GM19397 (cell line): ENCODE results near the gene TULP1.

ENCODE experiments used
- ATAC-seq: cut with Tn5 transposase; IDR thresholded peaks from one replicate; pipeline ENCODE4 v1.9.1; 2021; ENCODE audit warnings: mild to moderate bottlenecking, moderate library complexity; ENCODE audit not compliant: unreplicated experiment

TULP1 gene

DNA sequence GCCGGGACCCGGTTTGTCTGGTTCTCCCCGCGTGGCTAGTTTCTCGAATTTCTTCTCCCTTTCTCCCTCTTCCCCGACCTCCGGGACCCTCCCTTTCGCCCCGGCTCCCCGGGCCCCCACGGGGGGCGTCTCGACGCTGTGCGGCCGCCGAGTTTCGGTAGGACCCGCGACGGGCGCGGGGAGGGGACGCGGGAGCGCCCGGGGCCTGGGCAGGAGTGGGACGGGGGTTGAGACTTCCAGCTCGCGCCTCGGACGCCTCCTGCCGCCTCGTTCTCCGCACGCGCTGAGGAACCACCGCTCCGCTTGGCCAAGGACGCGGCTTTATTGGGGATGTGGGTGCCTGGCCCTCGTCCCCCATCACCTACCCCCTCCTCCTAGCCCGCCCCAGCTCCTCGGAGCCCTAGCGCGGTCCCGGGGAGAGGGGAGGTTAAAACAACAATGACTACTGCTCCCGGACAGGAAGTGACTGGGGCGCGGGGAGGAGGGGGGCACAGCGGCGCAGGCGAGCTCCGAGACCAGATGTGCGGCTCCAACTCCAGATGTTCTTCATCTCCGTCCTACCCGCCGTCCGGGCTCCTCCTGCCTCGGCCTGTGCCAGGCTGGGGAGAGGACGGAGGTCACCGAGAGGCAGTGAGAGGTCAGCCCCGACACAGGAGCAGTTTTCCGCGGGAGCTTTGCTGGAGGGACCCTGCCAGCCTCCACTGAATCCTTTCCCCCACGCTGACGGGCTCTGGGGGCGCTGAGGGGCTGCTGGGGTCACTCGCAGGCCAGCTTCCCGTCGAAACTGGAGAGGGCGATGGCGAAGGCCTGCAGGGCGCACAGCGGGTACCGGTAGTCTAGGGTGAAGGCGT, 14.9 kb downstream of the TULP1 start:
- ATAC-seq: no peak

DNA sequence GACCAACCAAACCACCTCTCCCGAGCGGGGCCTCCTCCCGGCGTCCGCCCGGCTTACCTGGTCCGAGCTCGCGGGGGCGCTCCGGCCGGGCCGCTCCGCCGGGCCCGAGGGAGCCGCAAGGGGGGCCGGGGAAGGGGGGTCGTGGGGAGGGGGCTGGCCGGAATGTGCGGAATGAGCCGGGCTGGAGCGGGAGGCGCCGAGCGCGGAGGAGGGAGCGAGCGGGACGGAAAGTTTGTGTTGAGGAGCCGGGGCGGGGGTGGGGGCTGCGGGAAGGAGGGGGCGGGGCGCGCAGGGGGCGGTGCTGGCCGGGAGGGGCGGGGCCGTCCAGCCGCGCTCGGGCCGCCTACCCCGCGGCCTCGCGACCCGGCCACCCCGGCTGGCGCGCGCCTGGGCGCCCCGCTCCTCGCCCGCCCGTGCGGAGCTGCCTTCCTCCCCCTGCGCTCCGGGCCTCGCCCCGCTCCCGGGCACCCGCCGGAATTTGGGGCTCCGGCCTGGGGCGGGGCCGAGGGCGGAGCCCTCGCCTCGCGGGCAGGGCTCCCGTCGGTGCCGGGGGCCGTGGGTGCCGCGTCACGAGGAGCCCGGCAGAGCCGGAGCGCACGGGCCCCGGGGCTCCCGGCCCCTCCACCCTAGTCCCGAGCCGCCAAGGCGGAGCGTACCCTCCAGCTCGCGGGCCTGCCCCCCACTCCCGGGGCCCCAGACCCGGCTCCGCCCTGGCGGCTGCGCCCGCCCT, 15.7 kb downstream of the TULP1 start, which contains the start of gene TEAD3:
Gene TEAD3, minus strand, starts transcription at position 239 of the 730 bp plus-strand sequence.
- no peak for ATAC-seq

DNA sequence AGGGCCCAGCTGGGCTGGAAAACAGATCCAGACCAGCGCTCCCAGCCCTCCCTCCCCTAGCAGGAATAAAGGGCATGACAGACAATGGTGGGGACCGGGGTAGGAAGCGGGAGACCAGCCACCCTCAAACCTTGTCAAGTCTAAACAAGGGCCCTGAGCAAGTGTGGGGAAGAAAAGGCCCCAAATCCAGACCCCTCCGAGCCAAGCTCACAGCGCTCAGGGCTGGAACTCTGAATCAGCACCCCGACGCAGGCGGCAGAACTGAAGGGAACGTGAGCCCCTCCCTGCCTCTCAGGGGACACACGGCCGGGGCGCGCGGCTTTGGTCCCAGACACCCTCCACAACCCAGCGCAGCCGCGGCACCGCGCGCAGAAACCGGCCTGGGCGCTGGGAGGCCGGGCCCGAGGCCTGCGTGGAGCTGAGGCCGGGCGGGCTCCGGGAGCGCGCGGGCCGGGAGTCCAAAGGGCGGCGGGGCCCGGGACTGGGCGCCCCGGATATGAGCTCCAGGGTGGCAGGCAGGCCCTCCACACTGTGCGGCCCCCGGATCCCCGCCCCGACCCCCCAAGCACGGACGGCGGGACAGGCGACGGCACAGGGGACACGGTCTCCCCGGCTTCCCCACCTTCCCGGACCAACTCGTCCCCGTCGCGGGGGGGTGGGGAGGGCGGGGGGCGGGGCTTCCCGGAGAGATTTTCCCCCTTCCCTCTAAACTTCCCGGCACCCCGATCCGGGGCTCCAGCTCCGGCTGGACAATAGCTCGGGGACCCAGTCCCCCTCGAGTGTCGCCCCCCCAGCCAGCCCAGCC, 16.5 kb downstream of the TULP1 start:
- no peak for ATAC-seq

DNA sequence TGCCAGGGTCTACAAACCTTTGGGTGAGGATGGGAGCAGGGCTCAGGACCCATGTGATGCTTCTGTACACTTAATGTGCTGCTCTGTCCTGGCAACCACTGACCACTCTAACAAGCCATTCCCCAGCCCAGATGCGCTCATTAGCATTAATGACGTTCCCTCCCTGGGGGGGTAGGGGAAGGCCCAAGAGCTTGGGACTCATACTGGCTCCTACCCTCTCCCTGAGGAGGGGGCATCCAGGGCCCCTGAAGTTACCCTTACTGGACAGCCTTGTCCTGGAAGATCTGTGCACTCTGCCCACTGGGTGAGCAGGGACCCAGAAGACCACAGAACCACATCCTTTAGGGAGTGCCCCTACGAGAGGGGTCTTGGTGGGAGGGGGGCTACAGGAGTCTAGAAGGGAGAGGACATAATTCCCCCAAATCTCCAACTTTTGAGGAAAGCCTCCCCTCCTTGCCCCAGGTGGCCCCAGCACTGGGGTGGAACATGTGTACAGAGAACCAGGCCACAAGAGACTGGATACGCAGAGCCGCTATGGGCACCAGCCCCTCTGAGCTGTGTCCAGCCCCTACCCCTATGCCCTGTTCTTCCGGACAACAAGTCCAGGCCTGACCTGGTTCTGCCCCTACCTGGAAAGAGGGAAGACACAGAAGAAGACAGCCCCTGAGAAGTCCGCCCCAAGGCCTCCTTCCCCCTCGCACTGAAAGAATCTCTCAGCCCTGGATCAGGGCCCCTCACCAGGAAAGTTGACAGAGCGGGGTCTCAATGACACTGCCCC, 17.2 kb downstream of the TULP1 start:
- ATAC-seq: no peak

DNA sequence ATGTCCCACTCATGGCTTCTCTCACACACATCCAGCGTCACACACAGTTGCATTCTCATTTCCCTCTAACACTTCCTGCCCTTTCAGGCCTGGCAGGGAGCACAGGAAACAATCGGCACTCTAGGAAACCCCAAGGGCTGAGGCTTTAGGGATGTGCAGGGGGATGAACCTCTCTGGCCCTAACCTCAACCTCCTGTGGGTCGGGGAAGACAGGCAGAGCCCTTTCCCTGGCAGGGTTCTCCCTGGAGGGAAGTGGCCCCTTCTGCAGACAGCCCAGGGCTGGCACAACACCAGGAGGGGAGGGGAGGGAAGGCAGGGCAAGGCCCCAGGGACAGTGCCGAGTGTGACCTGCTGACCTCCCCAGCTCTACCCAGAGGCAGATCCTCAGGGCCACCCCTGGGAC, 18.5 kb downstream of the TULP1 start:
- ATAC-seq: no peak

DNA sequence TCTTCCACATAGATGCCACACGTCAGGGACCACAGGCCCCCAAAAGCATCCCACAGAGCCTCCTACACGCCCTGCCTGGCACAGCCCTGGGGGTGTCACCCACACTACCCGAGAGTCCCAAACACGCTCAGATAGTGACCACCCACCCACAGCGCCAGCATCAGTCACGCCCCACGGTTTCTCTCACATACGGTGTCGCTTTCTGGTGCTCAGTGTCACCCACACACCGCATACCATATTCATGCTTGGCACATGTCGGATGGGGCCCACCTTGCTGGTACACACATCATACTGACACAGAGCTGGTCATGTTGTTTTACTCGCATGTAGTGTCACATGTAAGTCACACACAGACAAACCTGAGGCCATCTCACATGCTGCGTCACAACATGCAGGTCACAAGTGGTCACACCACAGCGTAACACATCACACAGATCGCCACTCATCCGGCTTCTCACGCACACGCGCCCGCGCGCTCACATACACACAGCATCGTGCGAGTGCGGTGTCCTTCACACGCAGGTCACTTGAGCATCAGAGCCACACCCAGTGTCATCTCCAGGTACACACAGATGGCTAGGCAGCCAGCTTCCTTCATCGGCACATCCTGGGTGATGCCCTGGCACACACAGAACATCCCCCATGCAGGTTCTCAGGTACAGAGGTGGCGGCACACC, 19.3 kb downstream of the TULP1 start:
- no peak for ATAC-seq

DNA sequence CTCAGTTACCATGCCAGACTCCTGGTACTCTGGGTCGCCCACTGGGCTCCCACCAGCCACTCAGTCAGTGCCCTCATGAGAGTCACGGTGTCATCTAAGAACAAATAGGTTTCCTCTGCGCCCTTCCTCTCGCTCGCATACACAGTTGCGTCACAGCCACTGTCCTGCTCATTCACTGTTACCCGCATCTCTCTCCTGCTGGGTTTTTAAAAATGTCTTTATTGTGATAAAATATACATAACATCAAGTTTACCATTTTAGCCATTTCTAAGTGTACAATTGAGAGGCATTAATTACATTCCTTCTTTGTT, 19.8 kb downstream of the TULP1 start:
- no peak for ATAC-seq

DNA sequence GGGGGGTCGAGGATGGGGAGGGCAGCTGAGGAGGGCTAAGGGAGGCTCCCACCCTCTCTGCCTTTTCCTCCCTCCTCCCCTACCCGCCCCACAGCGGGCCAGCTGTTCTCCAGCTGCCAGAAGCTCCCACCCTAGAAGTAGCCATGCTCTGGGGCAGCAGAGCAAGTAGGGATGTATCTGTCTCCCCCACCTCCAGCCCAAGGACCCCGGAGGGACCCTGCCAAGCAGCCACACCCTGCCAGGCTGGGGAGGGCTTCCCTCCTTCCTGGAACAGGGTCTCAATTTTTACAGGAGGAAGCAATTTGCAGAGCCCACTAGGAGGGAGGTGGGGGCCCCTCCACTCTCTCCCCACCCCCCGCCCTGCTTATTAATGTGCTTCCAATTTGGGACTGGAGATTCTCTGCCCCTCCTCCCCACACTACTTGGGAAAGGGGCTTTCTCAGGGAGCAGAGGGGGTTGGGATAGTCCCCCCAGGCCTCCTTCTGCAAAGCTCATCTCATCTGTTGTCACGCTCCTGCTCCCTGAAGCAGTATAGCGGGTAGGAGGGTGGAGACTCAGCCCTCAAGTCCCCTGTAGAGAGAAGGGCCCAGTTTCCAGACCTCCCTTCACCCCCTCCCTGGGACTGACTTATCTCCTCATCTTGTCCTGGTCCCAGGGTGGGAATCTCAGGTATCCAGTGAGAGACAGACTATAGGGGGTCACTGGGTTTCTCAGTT, 20.3 kb downstream of the TULP1 start:
- no peak for ATAC-seq

DNA sequence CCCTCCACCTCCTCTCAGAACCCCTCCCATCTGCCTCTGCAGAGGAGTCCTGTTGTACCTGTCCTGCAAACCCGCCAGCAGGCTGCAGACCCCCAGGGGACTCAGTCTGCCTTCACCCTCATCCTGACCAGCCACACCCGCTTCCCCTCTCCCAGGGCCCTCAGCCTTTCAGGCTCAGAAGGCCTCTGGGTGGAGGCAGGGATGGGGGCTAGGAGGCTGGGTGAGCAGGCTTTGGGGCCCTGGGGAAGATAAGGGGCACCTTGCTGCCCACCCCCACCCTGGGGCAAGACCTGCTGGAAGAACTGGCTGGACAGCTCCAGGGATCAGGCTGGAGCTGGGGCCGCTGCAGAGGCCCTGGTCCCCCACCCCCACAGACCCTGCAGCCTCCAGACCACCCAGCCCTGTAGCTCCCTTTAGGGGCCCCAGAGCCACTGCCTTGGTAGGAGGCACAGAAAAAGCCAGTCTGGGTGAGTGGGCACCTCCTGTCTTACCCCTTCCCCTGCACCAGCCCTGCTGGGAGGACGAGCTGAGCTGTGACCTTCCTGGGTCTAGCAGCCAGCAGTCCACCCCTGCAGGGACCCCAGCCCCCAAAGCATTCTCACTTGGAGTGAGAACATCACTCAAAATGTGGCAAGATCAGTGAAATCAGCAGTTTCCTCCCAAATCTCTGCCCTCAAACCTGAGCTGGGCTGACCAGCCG, 21.0 kb downstream of the TULP1 start:
- ATAC-seq: no peak

DNA sequence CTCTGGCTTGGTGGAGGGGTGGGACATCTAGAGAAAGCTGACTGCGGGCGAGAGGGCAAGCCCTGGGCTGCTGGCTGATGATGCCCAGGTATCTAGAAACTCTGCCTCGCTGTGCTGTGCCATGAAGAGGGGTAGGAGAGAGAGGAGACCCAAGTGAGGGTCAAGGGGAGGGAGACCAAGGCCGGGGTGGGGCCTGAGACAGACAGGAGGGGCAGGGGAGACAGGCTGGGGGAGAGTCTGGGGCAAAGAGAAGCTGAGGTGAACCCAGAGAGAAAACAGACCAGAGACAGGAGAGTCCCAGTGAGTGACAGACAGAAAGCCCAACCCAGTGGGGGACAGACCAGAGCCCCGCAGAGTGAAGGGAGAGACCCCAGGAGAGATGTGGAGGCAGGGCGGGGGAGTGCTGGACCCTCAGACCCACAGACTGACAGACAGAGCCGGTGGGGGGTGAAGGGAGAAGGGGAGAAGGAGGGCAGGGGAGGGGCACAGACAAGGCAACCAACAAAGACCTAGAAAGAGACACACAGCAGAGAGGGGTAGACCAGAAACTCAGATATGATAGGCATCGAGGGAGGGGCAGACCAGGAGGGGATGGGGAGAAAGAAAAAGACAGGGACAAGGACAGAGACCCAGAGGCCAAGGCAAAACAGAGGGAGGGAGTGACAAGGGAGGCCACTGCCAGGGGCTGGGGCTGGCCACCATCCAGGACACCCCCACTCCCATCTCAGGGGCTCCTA, 21.7 kb downstream of the TULP1 start:
- no peak for ATAC-seq

DNA sequence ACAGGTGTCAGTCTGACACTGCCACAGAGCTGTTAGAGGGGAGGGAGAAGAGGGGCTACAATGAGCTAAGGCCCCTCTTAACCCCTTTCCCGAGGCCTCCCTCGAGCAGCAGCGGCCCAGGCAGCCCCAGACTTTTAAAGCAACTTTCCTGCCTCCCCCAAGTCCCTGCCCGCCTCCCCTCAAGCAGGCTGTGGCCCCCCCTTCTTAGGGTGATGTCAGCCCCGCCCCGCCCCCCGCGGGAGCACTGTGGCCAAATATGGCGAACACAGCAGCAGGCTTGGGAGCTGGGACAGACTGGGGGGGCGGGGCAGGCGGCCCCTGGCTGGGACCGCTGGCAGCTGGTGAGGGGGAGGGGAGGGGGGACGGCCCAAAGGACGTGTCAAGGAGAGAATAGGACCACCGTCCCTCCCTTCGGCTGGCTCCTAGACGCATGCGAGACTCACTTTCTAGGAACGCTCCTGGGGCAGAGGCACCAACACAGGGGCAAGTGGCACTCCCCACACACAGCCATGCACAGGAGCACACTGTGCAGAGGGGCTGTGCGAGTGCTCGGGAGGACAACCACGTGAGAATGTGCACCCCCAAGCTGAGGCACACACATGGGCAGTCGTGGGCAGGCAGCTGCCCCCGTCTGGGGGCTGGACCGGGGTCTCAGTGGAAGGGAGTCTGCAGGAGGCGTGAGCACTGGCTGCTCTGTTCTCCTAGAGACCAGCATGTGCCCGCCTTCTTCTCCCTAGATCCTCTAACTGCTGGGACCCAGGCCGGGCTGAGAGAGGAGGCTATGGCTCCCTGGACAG, 22.5 kb downstream of the TULP1 start:
- no peak for ATAC-seq

DNA sequence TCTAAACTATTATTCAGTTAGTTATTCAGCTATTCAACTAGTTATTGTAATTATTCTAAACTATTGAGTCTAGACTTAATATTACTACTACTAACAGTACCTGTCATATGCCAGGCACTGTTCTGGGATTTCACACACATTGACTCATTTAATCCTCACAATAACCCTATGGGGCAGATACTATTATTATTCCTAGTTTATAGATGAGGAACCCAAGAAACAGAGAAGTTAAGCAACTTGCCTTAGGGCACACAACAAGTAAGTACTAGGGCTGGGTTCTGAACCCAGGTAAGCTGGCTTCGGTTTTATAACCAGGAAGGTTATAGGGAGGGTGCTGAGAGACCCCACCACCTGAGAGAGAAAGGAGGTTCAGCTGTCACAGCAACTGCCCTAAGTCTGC, 23.6 kb downstream of the TULP1 start:
- ATAC-seq: no peak

DNA sequence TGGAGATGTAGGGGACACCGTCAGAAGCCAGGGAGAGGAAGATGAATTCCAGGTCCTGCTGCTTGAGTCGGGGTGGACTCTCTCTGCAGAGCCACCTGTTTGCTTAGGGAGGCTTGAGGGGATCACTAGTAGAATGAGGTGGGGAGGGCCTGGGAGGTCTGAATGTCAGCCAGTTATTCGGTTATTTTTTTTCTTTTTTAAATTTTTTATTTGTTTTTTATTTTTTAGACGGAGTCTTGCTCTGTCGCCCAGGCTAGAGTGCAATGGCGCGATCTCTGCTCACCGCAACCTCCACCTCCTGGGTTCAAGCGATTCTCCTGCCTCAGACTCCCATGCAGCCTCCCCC, 24.2 kb downstream of the TULP1 start:
- ATAC-seq: no peak

DNA sequence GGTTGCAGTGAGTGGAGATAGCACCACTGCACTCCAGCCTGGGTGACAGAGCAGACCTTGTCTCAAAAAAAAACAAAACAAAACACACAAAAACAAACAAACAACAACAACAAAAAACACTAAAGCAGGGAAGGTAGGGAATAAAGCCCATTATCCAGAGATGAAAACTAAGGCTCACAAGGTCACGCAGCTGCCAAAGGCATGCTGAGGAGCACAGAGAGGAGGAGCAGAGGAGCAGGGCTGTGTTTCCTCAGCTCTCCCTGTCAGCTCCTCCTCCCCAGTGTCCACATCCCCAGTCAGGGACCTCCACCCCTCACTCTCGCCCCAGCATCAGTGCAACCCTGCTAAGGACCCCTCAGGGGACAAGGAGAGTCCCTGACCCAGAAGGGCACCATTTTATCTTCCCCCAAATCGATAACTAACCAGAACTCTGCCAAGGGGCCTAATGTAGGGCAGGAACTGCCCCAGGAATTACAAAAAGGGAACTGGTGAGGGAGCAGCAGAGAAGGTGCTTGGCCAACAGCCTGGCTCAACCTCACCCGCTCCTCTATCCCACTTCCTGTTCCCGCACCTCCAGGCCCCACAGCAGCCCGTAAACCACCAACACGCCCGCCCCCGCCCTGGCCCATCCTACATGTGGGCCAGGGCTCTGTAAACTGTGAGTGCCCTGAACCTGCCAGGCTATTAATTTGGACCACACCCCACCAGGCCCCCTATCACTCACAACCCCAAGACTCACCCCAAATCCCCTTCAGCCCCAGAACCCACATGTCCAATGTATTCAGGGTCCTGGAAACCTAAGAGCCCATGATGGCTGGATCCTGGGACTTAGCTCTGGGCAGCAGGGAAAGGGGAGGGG, 24.8 kb downstream of the TULP1 start:
- ATAC-seq: no peak

DNA sequence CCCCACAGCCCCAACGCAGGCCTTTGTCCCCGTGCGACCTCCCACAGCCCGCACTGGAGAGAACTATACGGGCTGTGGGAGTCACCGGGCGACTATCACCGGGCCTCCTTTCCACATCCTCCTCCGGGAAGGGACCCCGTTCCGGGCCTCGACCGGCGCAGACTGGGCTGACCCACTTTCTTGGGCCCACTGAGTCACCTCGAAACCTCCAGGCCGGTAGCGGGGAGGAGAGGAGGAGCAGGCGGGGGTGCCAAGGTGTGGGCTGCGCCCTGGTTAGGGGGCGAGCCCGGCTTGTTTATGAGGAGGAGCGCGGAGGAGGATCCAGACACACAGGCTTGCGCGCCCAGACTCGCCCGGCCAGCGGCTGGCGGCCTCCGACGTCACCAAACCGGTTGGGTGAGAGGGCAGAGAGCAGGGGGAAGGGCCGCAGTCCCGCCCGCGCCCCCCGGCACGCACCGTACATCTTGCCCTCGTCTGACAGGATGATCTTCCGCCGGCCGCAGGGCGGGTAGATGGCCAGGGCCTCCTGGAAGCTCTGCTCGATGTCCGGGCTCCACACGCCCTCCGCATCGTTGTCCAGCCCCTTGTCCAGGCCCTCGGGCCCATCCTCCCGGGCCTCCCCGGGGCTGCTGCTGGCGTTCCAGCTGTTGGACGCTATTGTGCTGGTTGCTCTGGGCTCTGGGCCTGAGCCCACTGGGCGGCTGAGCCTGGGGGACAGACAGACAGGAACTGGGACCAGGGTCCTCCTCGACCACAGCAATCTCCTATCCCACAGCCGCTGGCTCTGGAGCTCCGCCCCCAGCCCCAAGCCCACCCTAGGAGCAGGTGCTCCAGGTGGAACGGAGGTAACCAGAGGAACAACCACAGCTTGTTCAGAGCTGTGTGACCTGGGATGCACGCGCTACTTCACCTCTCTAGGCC, 26.4 kb downstream of the TULP1 start:
- no peak for ATAC-seq

DNA sequence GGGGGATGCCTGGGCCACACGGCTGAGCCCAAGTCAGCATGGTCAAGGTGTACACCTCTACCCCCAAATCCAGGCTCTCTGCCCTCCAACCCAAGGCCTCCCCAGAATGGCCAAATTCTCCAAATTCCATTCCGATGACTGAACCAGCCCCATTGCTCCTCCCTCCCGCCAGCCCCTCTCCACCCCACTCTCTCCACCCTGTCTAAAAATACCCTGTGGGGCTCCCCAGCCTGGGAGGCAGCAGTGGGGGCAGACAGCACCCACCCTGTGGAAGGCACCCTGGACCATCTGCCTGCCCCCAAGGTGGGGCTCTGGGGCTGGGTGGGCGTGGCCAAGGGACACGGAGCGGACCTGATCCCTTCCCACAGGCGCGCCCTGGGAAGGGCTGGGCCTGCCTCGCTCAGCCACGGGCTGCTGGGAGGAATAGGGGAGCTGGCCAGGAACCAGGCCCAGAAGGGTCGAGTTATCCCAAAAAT, 27.3 kb downstream of the TULP1 start:
- no peak for ATAC-seq
